Naive thymus-derived CD8-positive, alpha-beta T cell (primary cell): ENCODE results near the gene SYT7. TPM values are rescaled to one million over a fixed set of nuclear protein-coding genes. Genes with fewer than 3 reads are reported as not detected.
"Not testable (repeated sequence)": the region's sequence is repeated elsewhere in the genome, so short reads cannot be mapped to it uniquely, and the experiment has no call there.

Experiments
- ATAC-seq, 2 donors: fragments of 150-1000 bp; cut with Tn5 transposase in 1 of 2; sonication (Bioruptor Pico), chemical (Tn5 transposase) in 1 of 2; 1 replicate in 1 of 2; 2 replicates in 1 of 2; pipeline ENCODE4 v1.10.0; 2021; ENCODE audit warnings: mild to moderate bottlenecking in 2 of 2, moderate library complexity in 2 of 2
- POLR2A ChIA-PET: fragments of 350-600 bp; sonication (Branson Sonifier 250); formaldehyde crosslinking; loops from one replicate; lab custom pipeline; 2021; ENCODE audit warnings: antibody characterized with exemption; lab: Charles Lee
- DNase-seq, 10 donors: peaks; one replicate each; pipeline versions ENCODE4 v3.0.0 to v3.0.0-alpha.2; 2020 to 2022
- H3K27ac Mint-ChIP-seq, 10 donors: one replicate each; pipeline ENCODE4 v1.8.0; 2020 to 2022; ENCODE audit warnings: mild to moderate bottlenecking in 10 of 10, mixed read lengths in 10 of 10, moderate library complexity in 4 of 10, inconsistent platforms in 1 of 10
- H3K27me3 Mint-ChIP-seq, 5 donors: one replicate each; pipeline ENCODE4 v1.8.0; 2021 to 2022; ENCODE audit warnings: mixed read lengths in 5 of 5
- H3K36me3 Mint-ChIP-seq, 3 donors: one replicate each; pipeline ENCODE4 v1.8.0; 2020 to 2022; ENCODE audit warnings: mixed read lengths in 3 of 3, mild to moderate bottlenecking in 2 of 3, inconsistent platforms in 1 of 3
- H3K4me1 Mint-ChIP-seq, 4 donors: one replicate each; pipeline ENCODE4 v1.8.0; 2021 to 2022; ENCODE audit warnings: mixed read lengths in 4 of 4
- H3K4me3 Mint-ChIP-seq, 10 donors: one replicate each; pipeline ENCODE4 v1.8.0; 2020 to 2022; ENCODE audit warnings: mild to moderate bottlenecking in 10 of 10, mixed read lengths in 10 of 10, moderate library complexity in 6 of 10, inconsistent platforms in 1 of 10
- H3K9me3 Mint-ChIP-seq, 9 donors: one replicate each; pipeline ENCODE4 v1.8.0; 2020 to 2022; ENCODE audit warnings: mixed read lengths in 9 of 9, mild to moderate bottlenecking in 3 of 9, inconsistent platforms in 1 of 9, moderate library complexity in 1 of 9
- polyA plus RNA-seq, 3 donors: library from polyadenylated mRNA; unstranded; fragments of 300-500 nt; fragmentation: Illumina TruSeq; gene quantifications; one replicate each; pipeline ENCODE4 v1.2.3, GENCODE V29; 2021
- total RNA-seq, 8 experiments: library from RNA in 2 of 8; stranded (reverse) in 2 of 8; gene quantifications; one replicate each; pipeline ENCODE4 v1.2.3 and lab custom pipeline; 2021 to 2026

SYT7 gene
- total and polyA plus RNA-seq, 5 experiments from 2014 or later, result 0.06 TPM; not detected in 4

DNA sequence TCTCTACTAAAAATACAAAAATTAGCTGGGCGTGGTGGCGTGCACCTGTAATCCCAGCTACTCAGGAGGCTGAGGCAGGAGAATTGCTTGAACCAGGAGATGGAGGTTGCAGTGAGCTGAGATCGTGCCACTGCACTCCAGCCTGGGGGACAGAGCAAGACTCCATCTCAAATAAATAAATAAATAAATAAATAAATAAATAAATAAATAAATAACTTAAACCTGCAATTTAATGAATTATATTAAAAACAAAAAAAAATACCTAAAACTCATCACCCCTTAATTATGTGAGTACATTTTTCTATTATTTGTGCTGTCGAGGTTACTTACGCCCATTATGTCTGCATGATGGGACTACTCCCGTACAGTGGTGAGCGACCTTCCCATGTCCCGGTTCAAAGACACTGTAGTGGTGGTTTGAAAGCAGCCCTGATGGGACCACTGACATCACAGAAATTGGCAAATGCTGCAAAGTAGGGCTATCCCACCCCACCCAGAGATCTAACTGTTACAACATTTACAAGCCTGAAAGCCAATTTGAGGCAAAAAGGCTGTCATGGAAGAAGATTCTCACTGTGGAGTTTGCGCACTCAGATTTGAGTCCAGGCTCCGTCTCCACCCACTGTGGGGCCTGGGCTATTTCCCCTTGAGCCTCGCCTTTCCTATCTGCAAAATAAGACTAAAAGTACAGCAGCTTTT lies 101.4 kb downstream of the SYT7 start:
- H3K4me3 Mint-ChIP-seq, ATAC-seq, H3K9me3 Mint-ChIP-seq, H3K36me3 Mint-ChIP-seq, POLR2A ChIA-PET, DNase-seq: not testable (repeated sequence)
- H3K27me3 Mint-ChIP-seq, result peaks cover 0 to 13% (median 4%) of the 10 kb centered on the region in 5 donors
- H3K27ac Mint-ChIP-seq, result peak overlapping the region in 1 of 10 donors; percentile 71
- H3K4me1 Mint-ChIP-seq, result peaks cover 6 to 13% (median 9%) of the 10 kb centered on the region in 4 donors

DNA sequence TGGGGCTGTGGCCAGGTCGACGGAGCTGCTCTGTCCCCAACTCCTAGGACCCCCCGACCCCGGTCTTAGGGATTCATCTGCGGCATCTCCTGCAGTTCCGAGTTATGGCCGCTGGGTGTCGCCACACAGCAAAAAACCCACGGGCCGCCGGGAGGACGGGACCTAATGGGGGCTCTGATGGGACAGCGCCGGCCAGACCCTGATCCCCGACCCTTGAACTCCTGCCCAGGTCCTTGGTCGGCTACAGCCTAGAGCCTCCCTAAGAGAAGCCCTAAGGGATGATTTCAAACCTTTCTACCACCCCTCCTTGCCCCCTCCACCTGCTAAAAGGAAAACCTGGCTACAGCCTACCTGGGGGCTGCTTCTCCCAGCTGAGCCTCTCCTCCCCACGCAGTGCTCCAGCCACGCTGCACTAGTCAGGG lies 103.1 kb downstream of the SYT7 start:
- Mint-ChIP-seq H3K4me3 (peak overlapping the region in 1 of 10 donors; percentile 33), H3K9me3 (no peaks in the 10 kb centered on the region), H3K4me1 (peaks cover 6 to 13% (median 9%) of the 10 kb centered on the region in 4 donors), H3K27ac (no peak overlapping the region), H3K27me3 (peaks cover 0 to 5% (median 0%) of the 10 kb centered on the region in 5 donors), H3K36me3 (peaks cover 0 to 14% (median 1%) of the 10 kb centered on the region in 3 donors)
- POLR2A ChIA-PET, result interaction anchor here (0.6 to 0.7 kb wide), 2 partner anchors 140 to 160 kb away, joined by 3 read pairs; no protein-coding TSS in a partner anchor
- peak; percentile 23 to 77 (median 54) for DNase-seq
- ATAC-seq, result peak; percentile 30 to 61

DNA sequence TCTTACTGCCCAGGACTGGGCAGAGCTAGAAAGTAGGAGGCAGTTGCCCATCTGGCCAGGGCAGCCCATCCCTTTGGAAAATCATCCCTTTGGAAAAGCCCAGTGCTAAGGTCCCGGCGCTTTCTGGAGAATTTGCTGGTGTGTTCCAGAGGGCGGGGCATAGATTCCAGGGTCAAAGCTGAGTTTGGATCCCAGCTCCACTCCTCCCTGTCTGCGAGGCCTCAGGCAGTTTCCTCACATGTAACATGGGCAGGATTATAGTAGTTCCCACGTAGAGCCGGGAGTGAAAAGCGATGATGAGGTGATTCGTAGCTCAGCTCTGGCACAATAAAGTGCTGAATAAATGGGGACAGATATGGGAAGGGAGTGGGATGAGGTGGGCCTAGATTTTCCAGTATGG lies 103.8 kb downstream of the SYT7 start:
- Mint-ChIP-seq H3K4me3 (no peak overlapping the region), H3K4me1 (peaks cover 6 to 13% (median 9%) of the 10 kb centered on the region in 4 donors)
- POLR2A ChIA-PET, result interaction anchor here (0.7 kb wide), 1 partner anchor 161 kb away, joined by 3 read pairs; no protein-coding TSS in a partner anchor

DNA sequence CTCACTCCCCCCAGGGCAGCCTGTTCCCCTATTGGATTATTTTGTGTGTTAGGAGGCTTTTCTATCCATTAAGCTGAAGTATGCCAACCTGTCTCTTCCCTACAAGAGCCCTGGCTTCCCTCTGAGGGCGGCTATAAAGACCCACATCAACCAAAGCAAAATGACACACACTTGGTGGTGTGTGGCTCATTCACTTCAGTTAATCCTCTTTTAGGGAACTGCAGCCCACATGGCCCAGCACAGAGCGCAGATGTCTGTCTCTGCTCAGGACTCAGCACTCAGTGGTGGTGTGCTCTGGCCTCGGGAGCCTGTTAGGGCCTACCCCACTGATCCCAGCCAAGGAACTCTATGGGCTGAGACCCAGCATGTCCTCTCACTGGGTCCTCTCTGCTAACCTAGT lies 104.5 kb downstream of the SYT7 start:
- POLR2A ChIA-PET, result no interaction called here

More for the DNA sequence above, 103.8 kb downstream of the SYT7 start:
- no peaks in the 10 kb centered on the region for H3K9me3 Mint-ChIP-seq
- ATAC-seq (no peak), DNase-seq (no peak)
- peaks cover 0 to 4% (median 0%) of the 10 kb centered on the region in 5 donors for H3K27me3 Mint-ChIP-seq
- H3K36me3 Mint-ChIP-seq, result peaks cover 0 to 19% (median 4%) of the 10 kb centered on the region in 3 donors
- no peak overlapping the region for H3K27ac Mint-ChIP-seq

DNA sequence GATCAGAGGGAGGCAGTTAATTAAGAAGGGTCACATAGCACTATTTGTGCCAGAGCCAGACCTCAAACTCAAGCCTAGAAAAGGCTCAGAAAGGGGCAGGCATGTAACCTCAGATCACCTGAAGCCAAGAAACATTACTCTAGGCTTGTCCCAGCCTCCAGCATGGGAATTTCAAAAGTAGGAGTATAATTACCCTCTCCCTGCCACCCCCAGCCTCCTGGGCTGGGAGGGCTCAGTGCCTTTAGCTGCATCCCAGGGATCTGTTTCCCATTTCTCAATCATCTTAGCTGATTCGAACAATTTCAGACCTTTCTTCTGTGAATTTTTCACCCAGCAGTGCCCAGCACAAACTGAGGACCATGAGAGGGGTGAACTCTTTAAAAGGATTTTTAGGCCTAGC lies 105.4 kb downstream of the SYT7 start:
- Mint-ChIP-seq H3K4me1 (peaks cover 6 to 8% (median 7%) of the 10 kb centered on the region in 4 donors), H3K36me3 (peaks cover 0 to 31% (median 11%) of the 10 kb centered on the region in 3 donors), H3K27me3 (no peaks in the 10 kb centered on the region), H3K27ac (no peak overlapping the region), H3K9me3 (no peaks in the 10 kb centered on the region), H3K4me3 (no peak overlapping the region)
- POLR2A ChIA-PET, result no interaction called here
- DNase-seq, result no peak
- ATAC-seq, result no peak

More for the DNA sequence above, 104.5 kb downstream of the SYT7 start:
- DNase-seq (no peak), ATAC-seq (no peak)
- Mint-ChIP-seq H3K9me3 (no peaks in the 10 kb centered on the region), H3K4me3 (no peak overlapping the region), H3K4me1 (peaks cover 6 to 13% (median 7%) of the 10 kb centered on the region in 4 donors), H3K36me3 (peaks cover 0 to 22% (median 4%) of the 10 kb centered on the region in 3 donors), H3K27ac (no peak overlapping the region), H3K27me3 (no peaks in the 10 kb centered on the region)

DNA sequence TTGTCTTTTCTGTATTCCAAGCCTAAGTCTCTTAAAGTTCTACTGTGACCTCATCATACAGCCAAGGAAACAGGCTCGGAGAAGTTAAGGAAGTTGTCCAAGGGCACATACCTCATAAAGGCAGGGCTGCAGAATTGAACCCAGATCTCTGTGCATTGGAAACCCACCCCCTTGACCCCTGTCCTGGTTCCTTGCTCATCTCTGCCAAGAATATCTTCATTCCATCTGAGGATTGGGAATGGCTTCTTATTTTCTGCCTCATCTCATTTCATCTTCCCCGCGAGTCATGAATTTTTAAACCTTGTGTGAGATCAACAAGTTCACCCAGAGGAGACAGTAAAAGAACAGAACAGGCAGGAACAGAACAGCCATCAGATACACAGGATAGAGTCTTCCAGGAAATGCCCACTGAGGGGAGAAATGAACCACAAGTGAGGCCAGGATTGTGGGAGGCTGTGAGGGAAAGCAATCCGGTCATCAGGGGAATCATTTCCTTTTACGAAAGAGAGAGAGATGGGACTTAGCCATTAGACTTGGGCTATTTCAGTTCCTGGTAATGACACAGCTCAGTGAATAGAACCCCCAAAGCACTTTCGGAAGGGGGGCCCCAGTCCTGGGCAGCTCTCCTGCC lies 106.7 kb downstream of the SYT7 start:
- H3K27me3 Mint-ChIP-seq, result no peaks in the 10 kb centered on the region
- no peaks in the 10 kb centered on the region for H3K9me3 Mint-ChIP-seq

DNA sequence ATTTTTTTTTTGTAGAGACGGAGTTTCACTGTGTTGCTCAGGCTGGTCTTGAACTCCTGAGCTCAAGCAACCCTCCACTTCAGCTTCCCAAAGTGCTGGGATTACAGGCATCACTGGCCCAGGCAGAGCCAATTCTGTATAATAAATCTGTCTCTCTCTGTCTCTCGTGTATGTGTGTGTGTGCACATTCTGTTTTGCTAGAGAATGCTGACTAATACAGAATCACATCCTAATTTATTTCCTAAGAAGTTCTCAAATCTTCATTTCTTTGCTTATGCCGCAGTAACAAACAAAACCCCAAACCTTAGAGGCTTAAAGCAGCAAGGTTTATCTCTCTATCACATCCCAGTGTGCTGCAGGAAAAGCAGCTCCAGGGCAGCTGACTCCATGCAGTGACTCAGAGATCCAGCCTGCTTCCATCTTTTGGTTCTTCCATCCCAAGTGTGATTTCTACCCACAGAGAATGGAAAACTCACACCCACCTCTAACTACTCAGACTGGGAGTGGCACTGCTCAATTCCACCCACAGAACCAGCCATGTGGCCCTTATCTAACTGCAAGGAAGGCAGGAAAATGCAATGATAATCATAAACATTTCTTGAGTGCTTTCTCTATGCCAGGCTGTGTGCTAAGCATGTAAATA lies 107.4 kb downstream of the SYT7 start:
- no peak overlapping the region for H3K4me3 Mint-ChIP-seq
- peaks cover 6 to 7% (median 7%) of the 10 kb centered on the region in 4 donors for H3K4me1 Mint-ChIP-seq
- POLR2A ChIA-PET, result no interaction called here
- DNase-seq, result no peak
- H3K27ac Mint-ChIP-seq, result peak overlapping the region in 3 of 10 donors; percentile 8 to 42 (median 8)
- H3K27me3 Mint-ChIP-seq, result no peaks in the 10 kb centered on the region
- no peak for ATAC-seq
- peaks cover 0 to 43% (median 11%) of the 10 kb centered on the region in 3 donors for H3K36me3 Mint-ChIP-seq
- no peaks in the 10 kb centered on the region for H3K9me3 Mint-ChIP-seq

More for the DNA sequence above, 106.7 kb downstream of the SYT7 start:
- Mint-ChIP-seq H3K27ac (peak overlapping the region in 2 of 10 donors; percentile 3 to 42), H3K4me1 (peaks cover 6 to 7% (median 7%) of the 10 kb centered on the region in 4 donors), H3K36me3 (peaks cover 0 to 38% (median 11%) of the 10 kb centered on the region in 3 donors), H3K4me3 (no peak overlapping the region)
- no peak for ATAC-seq
- POLR2A ChIA-PET, result no interaction called here
- DNase-seq, result no peak

DNA sequence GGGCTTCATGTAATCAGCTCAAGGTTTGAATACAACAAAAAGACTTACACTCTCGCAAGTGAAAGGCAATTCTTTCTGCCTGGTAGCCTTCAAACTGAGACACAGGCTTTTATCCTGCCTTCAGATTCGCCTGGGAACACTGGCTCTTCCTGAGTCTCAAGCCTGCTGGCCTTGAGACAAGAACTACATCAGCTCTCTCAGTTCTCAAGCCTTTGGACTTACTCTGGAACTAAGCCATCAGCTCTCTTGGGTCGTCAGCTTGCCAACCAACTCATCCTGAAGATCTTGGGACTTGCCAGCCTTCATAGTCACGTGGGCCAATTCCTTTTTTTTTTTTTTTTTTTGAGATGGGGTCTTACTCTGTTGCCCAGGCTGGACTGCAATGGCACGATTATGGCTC lies 108.0 kb downstream of the SYT7 start:
- H3K27ac Mint-ChIP-seq, result peak overlapping the region in 5 of 10 donors; percentile 11 to 65 (median 35)
- H3K4me3 Mint-ChIP-seq, result no peak overlapping the region
- no peaks in the 10 kb centered on the region for H3K27me3 Mint-ChIP-seq
- POLR2A ChIA-PET, result interaction anchor here (0.6 kb wide), 1 partner anchor 128 kb away, joined by 10 read pairs; no protein-coding TSS in a partner anchor
- peaks cover 1 to 3% (median 2%) of the 10 kb centered on the region in 4 donors for H3K4me1 Mint-ChIP-seq
- peaks cover 0 to 49% (median 14%) of the 10 kb centered on the region in 3 donors for H3K36me3 Mint-ChIP-seq
- DNase-seq (no peak), ATAC-seq (no peak)
- H3K9me3 Mint-ChIP-seq, result no peaks in the 10 kb centered on the region

DNA sequence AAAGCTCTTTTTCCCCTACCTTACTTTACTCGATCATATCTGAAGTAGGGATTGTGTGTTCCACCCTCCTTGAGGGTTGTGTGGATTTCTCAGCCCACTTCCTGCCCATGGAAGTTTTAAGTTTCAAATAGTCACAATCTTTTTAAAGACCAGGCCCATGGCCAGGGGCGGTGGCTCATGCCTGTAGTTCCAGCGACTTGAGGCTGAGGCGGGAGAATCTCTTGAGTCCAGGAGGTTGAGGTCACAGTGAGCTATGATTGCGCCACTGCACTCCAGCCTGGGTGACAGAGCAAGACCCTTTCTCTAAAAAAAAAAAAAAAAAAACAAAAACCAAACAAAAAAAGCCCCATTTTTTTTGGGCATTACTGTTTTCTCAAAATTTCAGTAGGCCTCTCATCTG lies 108.6 kb downstream of the SYT7 start:
- Mint-ChIP-seq H3K4me3 (no peak overlapping the region), H3K4me1 (peaks cover 0 to 2% (median 0%) of the 10 kb centered on the region in 4 donors), H3K27me3 (no peaks in the 10 kb centered on the region), H3K36me3 (peaks cover 0 to 55% (median 16%) of the 10 kb centered on the region in 3 donors), H3K27ac (peak overlapping the region in 3 of 10 donors; percentile 35 to 53 (median 47)), H3K9me3 (no peaks in the 10 kb centered on the region)
- DNase-seq (no peak), ATAC-seq (no peak)
- POLR2A ChIA-PET, result interaction anchor here (0.6 kb wide), 1 partner anchor 128 kb away, joined by 10 read pairs; no protein-coding TSS in a partner anchor

DNA sequence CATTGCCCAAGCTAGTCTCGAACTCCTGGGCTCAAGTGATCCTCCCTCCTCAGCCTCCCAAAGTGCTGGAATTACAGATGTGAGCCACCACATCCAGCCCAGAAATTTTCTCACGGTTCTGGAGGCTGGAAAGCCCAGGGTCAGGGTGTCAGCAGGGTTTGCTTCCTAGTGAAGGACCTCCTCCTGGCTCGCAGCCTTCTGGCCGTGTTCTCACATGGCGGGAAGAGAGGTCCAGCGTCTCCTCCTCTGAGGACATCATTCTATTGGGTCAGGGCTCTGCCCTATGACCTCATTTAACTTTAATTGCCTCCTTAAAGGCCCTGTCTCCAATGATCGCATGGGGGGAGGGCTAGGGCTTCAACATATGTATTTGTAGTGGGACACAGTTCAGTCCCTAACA lies 112.9 kb downstream of the SYT7 start:
- Mint-ChIP-seq H3K4me1 (peaks cover 0 to 2% (median 0%) of the 10 kb centered on the region in 4 donors), H3K4me3 (no peak overlapping the region), H3K27ac (peak overlapping the region in 2 of 10 donors; percentile 34 to 43), H3K36me3 (peaks cover 0 to 52% (median 18%) of the 10 kb centered on the region in 3 donors), H3K27me3 (no peaks in the 10 kb centered on the region), H3K9me3 (no peaks in the 10 kb centered on the region)
- POLR2A ChIA-PET, result no interaction called here
- ATAC-seq, result no peak
- DNase-seq, result no peak

DNA sequence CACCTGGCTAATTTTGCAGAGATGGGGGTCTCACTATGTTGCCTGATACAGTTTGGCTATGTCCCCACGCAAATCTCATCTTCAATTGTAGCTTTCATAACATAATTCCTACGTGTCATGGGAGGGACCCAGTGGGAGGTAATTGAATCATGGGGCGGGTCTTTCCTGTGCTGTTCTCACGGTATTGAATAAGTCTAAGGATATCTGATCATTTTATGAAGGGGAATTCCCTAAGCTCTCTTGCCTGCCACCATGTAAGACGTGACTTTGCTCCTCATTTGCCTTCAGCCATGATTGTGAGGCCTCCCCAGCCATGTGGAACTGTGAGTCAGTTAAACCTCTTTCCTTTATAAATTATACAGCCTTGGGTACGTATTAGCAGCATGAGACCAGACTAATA lies 113.3 kb downstream of the SYT7 start:
- POLR2A ChIA-PET, DNase-seq, H3K4me1 Mint-ChIP-seq, H3K27me3 Mint-ChIP-seq, H3K4me3 Mint-ChIP-seq, ATAC-seq, H3K9me3 Mint-ChIP-seq: not testable (repeated sequence)
- peaks cover 0 to 48% (median 17%) of the 10 kb centered on the region in 3 donors for H3K36me3 Mint-ChIP-seq
- peak overlapping the region in 3 of 10 donors; percentile 43 to 65 (median 55) for H3K27ac Mint-ChIP-seq
